Measurements from ENCODE around the gene ISG20L2.

- TF ChIP-seq, protein P1, sequence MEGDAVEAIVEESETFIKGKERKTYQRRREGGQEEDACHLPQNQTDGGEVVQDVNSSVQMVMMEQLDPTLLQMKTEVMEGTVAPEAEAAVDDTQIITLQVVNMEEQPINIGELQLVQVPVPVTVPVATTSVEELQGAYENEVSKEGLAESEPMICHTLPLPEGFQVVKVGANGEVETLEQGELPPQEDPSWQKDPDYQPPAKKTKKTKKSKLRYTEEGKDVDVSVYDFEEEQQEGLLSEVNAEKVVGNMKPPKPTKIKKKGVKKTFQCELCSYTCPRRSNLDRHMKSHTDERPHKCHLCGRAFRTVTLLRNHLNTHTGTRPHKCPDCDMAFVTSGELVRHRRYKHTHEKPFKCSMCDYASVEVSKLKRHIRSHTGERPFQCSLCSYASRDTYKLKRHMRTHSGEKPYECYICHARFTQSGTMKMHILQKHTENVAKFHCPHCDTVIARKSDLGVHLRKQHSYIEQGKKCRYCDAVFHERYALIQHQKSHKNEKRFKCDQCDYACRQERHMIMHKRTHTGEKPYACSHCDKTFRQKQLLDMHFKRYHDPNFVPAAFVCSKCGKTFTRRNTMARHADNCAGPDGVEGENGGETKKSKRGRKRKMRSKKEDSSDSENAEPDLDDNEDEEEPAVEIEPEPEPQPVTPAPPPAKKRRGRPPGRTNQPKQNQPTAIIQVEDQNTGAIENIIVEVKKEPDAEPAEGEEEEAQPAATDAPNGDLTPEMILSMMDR (IDR thresholded peaks at IDR 0.05; ENCODE audit: low read depth, low read length, poor library complexity, severe bottlenecking), result no peak
- TF ChIP-seq EZH2phosphoT487 (IDR thresholded peaks at IDR 0.05; ENCODE audit: borderline replicate concordance, low read length), result no peak
Measured at GRCh38 chr1:156689953-156690674, 38.5 kb downstream of the ISG20L2 start.
